ENCODE data around the gene DSTN.

DNA sequence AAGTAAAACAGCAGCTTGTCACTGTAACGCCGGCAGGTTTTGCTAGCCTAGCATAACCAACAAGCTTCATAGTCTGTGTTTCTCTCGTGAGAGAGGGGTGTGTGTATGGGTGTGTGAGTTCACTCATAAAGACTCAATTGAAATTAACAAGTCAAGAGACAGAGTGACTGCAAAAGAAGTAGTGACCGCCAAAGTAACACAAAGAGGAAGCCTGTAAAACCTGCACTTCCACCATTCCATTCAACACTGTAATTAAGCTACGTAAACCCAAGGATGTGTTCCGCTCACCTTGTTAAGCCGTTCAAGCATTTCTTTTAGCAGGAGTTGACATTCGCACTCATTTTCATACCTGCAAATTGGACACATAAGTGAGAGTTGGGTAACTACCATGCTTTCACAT, 45.3 kb upstream of the DSTN start:
- TF ChIP-seq, protein P1, sequence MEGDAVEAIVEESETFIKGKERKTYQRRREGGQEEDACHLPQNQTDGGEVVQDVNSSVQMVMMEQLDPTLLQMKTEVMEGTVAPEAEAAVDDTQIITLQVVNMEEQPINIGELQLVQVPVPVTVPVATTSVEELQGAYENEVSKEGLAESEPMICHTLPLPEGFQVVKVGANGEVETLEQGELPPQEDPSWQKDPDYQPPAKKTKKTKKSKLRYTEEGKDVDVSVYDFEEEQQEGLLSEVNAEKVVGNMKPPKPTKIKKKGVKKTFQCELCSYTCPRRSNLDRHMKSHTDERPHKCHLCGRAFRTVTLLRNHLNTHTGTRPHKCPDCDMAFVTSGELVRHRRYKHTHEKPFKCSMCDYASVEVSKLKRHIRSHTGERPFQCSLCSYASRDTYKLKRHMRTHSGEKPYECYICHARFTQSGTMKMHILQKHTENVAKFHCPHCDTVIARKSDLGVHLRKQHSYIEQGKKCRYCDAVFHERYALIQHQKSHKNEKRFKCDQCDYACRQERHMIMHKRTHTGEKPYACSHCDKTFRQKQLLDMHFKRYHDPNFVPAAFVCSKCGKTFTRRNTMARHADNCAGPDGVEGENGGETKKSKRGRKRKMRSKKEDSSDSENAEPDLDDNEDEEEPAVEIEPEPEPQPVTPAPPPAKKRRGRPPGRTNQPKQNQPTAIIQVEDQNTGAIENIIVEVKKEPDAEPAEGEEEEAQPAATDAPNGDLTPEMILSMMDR (IDR thresholded peaks at IDR 0.05) = no peak
- TF ChIP-seq POLR2AphosphoS5 (IDR thresholded peaks at IDR 0.05) = no peak

All from stomach (tissue), 4 donors.